ENCODE data around the gene RDH8.
"Not testable (repeated sequence)": the region's sequence is repeated elsewhere in the genome, so short reads cannot be mapped to it uniquely, and the experiment has no call there.

RDH8 gene

GRCh38 chr19:10005632-10006334 lies 7.5 kb upstream of the RDH8 start:
- DNase-seq (ENCODE audit: low spot score) = no peak

GRCh38 chr19:10006335-10006708 lies 7.0 kb upstream of the RDH8 start:
- DNase-seq (ENCODE audit: low spot score) = no peak

GRCh38 chr19:10006752-10007323 lies 6.4 kb upstream of the RDH8 start:
- no peak for DNase-seq (ENCODE audit: low spot score)

- no peak for DNase-seq (ENCODE audit: low spot score)
Measured at GRCh38 chr19:10007371-10008183, 5.7 kb upstream of the RDH8 start.

- DNase-seq (ENCODE audit: low spot score) = no peak
Measured at GRCh38 chr19:10008184-10008765, 5.0 kb upstream of the RDH8 start.

- DNase-seq (ENCODE audit: low spot score) = no peak
Measured at GRCh38 chr19:10009714-10010224, 3.5 kb upstream of the RDH8 start.

GRCh38 chr19:10010247-10010691 lies 3.0 kb upstream of the RDH8 start, which contains the start of gene COL5A3:
Gene COL5A3, minus strand, starts transcription at chr19:10010504. Its CDS starts 119 bp downstream, at chr19:10010385.
- no peak for DNase-seq (ENCODE audit: low spot score)

- DNase-seq (ENCODE audit: low spot score) = no peak
Measured at GRCh38 chr19:10010939-10011338, 2.3 kb upstream of the RDH8 start.

- no peak for DNase-seq (ENCODE audit: low spot score)
Measured at GRCh38 chr19:10011974-10012373, 1.3 kb upstream of the RDH8 start.

GRCh38 chr19:10013834-10014618 lies 743 bp downstream of the RDH8 start:
- no peak for DNase-seq (ENCODE audit: low spot score)

- no peak for DNase-seq (ENCODE audit: low spot score)
Measured at GRCh38 chr19:10018263-10018662, 5.0 kb downstream of the RDH8 start.

GRCh38 chr19:10018786-10019185 lies 5.5 kb downstream of the RDH8 start:
- no peak for DNase-seq (ENCODE audit: low spot score)

- no peak for DNase-seq (ENCODE audit: low spot score)
Measured at GRCh38 chr19:10019246-10019645, 6.0 kb downstream of the RDH8 start.

- DNase-seq (ENCODE audit: low spot score) = no peak
Measured at GRCh38 chr19:10020851-10021250, 7.6 kb downstream of the RDH8 start.

GRCh38 chr19:10021446-10021845 lies 8.2 kb downstream of the RDH8 start:
- DNase-seq (ENCODE audit: low spot score) = no peak

GRCh38 chr19:10021863-10022262 lies 8.6 kb downstream of the RDH8 start:
- no peak for DNase-seq (ENCODE audit: low spot score)

GRCh38 chr19:10023096-10023495 lies 9.8 kb downstream of the RDH8 start:
- DNase-seq (ENCODE audit: low spot score) = not testable (repeated sequence)

GRCh38 chr19:10026744-10027143 lies 13.5 kb downstream of the RDH8 start:
- DNase-seq (ENCODE audit: low spot score) = no peak

- DNase-seq (ENCODE audit: low spot score) = peak; percentile 78
Measured at GRCh38 chr19:10027158-10027997, 14.1 kb downstream of the RDH8 start.

GRCh38 chr19:10033614-10034013 lies 20.3 kb downstream of the RDH8 start:
- no peak for DNase-seq (ENCODE audit: low spot score)
